ENCODE measurements around the gene PUS10. TPM values are rescaled to one million over a fixed set of nuclear protein-coding genes. Genes with fewer than 3 reads are reported as not detected.

Gene PUS10
- total RNA-seq, 4 donors from 2014 or later = 11.8 to 20.6 (median 16.2) TPM

- DNase-seq = no peak
- intact Hi-C loops (cut with DNase I) = no loop called here
- 86 to 89% methylated on average over 1 of the region's 1 CpG for WGBS, 2 donors
- H3K4me3 ChIP-seq (replicated peaks in 1 of 3) = no peak overlapping the region
- peaks cover 0 to 13% of the 10 kb centered on the region in 2 donors for H3K4me1 ChIP-seq
- no peaks in the 10 kb centered on the region for H3K9me3 ChIP-seq
- no peak overlapping the region for H3K27ac ChIP-seq
- H3K36me3 ChIP-seq = peaks cover 4% of the 10 kb centered on the region in 2 donors
- TF ChIP-seq POLR2A (IDR thresholded peaks at IDR 0.05) (no peak), CTCF (IDR thresholded peaks at IDR 0.05) (no peak)
- H3K27me3 ChIP-seq = no peaks in the 10 kb centered on the region
Measured at GRCh38 chr2:60899892-60900249, 118.2 kb downstream of the PUS10 start.

GRCh38 chr2:60899230-60899891 is 118.7 kb downstream of the PUS10 start:
- no peaks in the 10 kb centered on the region for H3K27me3 ChIP-seq
- peaks cover 4 to 6% of the 10 kb centered on the region in 2 donors for H3K36me3 ChIP-seq
- WGBS, 2 donors = 80 to 85% methylated on average over 6 of the region's 6 CpGs
- no peak overlapping the region for H3K27ac ChIP-seq
- DNase-seq = no peak
- intact Hi-C loops (cut with DNase I) = no loop called here
- H3K9me3 ChIP-seq = no peaks in the 10 kb centered on the region
- H3K4me1 ChIP-seq = peaks cover 0 to 13% of the 10 kb centered on the region in 2 donors
- H3K4me3 ChIP-seq (replicated peaks in 1 of 3) = no peak overlapping the region
- no peak for TF ChIP-seq POLR2A (IDR thresholded peaks at IDR 0.05)
- TF ChIP-seq CTCF (IDR thresholded peaks at IDR 0.05) = no peak

GRCh38 chr2:60898567-60898966 is 119.5 kb downstream of the PUS10 start:
- Histone ChIP-seq H3K27ac (no peak overlapping the region), H3K9me3 (no peaks in the 10 kb centered on the region), H3K4me1 (peaks cover 0 to 13% of the 10 kb centered on the region in 2 donors), H3K4me3 (replicated peaks in 1 of 3) (no peak overlapping the region), H3K36me3 (peaks cover 4 to 6% of the 10 kb centered on the region in 2 donors), H3K27me3 (no peaks in the 10 kb centered on the region)
- intact Hi-C loops (cut with DNase I) = no loop called here
- 95 to 98% methylated on average over 1 of the region's 1 CpG for WGBS, 2 donors
- TF ChIP-seq CTCF (IDR thresholded peaks at IDR 0.05) (no peak), POLR2A (IDR thresholded peaks at IDR 0.05) (no peak)
- DNase-seq = no peak

Small RNA genes lying within 50 kb of the gene (small RNA-seq; reads per million reads assigned to genes)
- gene RNA5SP95 (not detected), gene RNU4-51P (not detected)

Other genes with a start within 250 kb of the PUS10 start
- 10 to 100 TPM; 15.0 to 32.1 (median 16.9) TPM for gene REL, start 136.7 kb downstream of the PUS10 start, total RNA-seq
- gene PEX13, start 535 bp downstream of the PUS10 start, total RNA-seq = 10 to 100 TPM; 51.5 to 85.6 (median 75.4) TPM
- gene SANBR, start 47.6 kb upstream of the PUS10 start, total RNA-seq = 10 to 100 TPM in 1 of 4 donors, 1 to 10 TPM in 3; 5.3 to 16.3 (median 7.8) TPM
- gene C2orf74, start 143.9 kb upstream of the PUS10 start, total RNA-seq = 10 to 100 TPM; 12.7 to 29.8 (median 20.6) TPM